Ishikawa (cell line): Measurements from ENCODE around the gene ZNF608.

Source experiments
- FOXM1 ChIP-seq: IDR thresholded peaks from 2 replicates; pipeline ENCODE4 v1.6.1; 2012; ENCODE audit warnings: low read depth, borderline replicate concordance
- MAX ChIP-seq: IDR thresholded peaks from 2 replicates; pipeline ENCODE4 v1.6.1; 2012
- REST ChIP-seq: IDR thresholded peaks from 2 replicates; pipeline ENCODE4 v1.6.1; 2012; ENCODE audit warnings: low read depth, mild to moderate bottlenecking
- TAF1 ChIP-seq: IDR thresholded peaks from 2 replicates; pipeline ENCODE4 v1.6.1; 2012; ENCODE audit warnings: low read depth, mild to moderate bottlenecking
- TCF12 ChIP-seq: IDR thresholded peaks from 2 replicates; pipeline ENCODE4 v1.6.1; 2012; ENCODE audit warnings: low read depth
- USF1 ChIP-seq: IDR thresholded peaks from 2 replicates; pipeline ENCODE4 v1.6.1; 2012

DNA sequence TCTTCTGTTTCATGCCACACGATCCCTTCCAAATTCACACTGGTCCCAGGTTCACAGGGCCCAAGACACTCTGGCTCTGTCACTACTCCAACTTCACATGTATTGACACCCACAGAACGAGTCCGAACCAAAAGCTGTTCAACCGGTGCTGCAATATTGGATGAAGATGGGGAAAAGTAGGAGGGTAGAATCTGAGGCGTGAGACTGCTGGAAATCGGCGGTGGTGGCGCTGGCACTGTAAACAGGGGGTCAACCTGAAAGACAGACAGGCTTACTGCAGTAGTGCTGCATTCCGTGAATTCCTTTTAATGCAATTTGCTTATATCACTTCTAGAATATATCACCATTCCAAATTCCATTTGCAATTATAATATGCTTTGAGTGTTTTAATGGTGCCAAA, 45.4 kb downstream of the ZNF608 start:
- TF ChIP-seq MAX (no peak), TAF1 (no peak), TCF12 (no peak), REST (no peak), USF1 (no peak), FOXM1 (no peak)
